GM10266 (cell line): ENCODE data around the gene THOC2.

ENCODE experiments used
- DNase-seq: peaks from one replicate; pipeline ENCODE4 v3.0.0; 2012; ENCODE audit errors: extremely low spot score
- CTCF ChIP-seq: IDR thresholded peaks from 2 replicates; pipeline ENCODE4 v1.5.1; 2012; ENCODE audit warnings: mild to moderate bottlenecking, low read depth; ENCODE audit not compliant: control insufficient read depth, insufficient read depth; ENCODE audit errors: missing control alignments

Gene THOC2

GRCh38 chrX:123550829-123551228 is 182.0 kb downstream of the THOC2 start:
- no peak for DNase-seq
- TF ChIP-seq CTCF: no peak
